Glutamatergic neuron (in vitro differentiated cells): ENCODE measurements around the gene ZBTB16. TPM values are rescaled to one million over a fixed set of nuclear protein-coding genes. Genes with fewer than 3 reads are reported as not detected.

Experiments
- DNase-seq: peaks from one replicate; pipeline ENCODE4 v3.0.0; 2022
- H3K27ac Mint-ChIP-seq: one replicate; pipeline ENCODE4 v1.8.0; 2020; ENCODE audit warnings: mild to moderate bottlenecking, mixed read lengths, inconsistent platforms; ENCODE audit not compliant: unreplicated experiment
- H3K27me3 Mint-ChIP-seq: one replicate; pipeline ENCODE4 v1.8.0; 2020; ENCODE audit warnings: mild to moderate bottlenecking, moderate library complexity, mixed read lengths, inconsistent platforms; ENCODE audit not compliant: unreplicated experiment
- H3K36me3 Mint-ChIP-seq: one replicate; pipeline ENCODE4 v1.8.0; 2020; ENCODE audit warnings: mild to moderate bottlenecking, mixed read lengths, inconsistent platforms; ENCODE audit not compliant: unreplicated experiment
- H3K4me1 Mint-ChIP-seq: one replicate; pipeline ENCODE4 v1.8.0; 2020; ENCODE audit warnings: mild to moderate bottlenecking, low read depth, mixed read lengths, inconsistent platforms; ENCODE audit not compliant: unreplicated experiment
- H3K4me3 Mint-ChIP-seq: one replicate; pipeline ENCODE4 v1.8.0; 2020; ENCODE audit warnings: mild to moderate bottlenecking, mixed read lengths, inconsistent platforms; ENCODE audit not compliant: unreplicated experiment
- H3K9me3 Mint-ChIP-seq: one replicate; pipeline ENCODE4 v1.8.0; 2020; ENCODE audit warnings: mild to moderate bottlenecking, moderate library complexity, mixed read lengths, inconsistent platforms; ENCODE audit not compliant: unreplicated experiment
- CTCF ChIP-seq: fragments of 200-600 bp; sonication (generic); IDR thresholded peaks from one replicate; pipeline ENCODE4 v1.5.0; 2021; ENCODE audit not compliant: partially characterized antibody, unreplicated experiment
- total RNA-seq: library from RNA; stranded (reverse); fragmentation: NEBNext Ultra II Directional; extraction: Animal tissue kit (Norgen Biotek cat#: 25700); gene quantifications from one replicate; pipeline ENCODE4 v1.2.1, GENCODE V29; 2021; ENCODE audit not compliant: unreplicated experiment

Gene ZBTB16
- total RNA-seq, 1 donor from 2014 or later, result 9.0 TPM

- H3K9me3 Mint-ChIP-seq, result no peaks in the 10 kb centered on the region
- no peak for DNase-seq
- peaks cover 2% of the 10 kb centered on the region for H3K27me3 Mint-ChIP-seq
- peaks cover 3% of the 10 kb centered on the region for H3K4me1 Mint-ChIP-seq
- no peak overlapping the region for H3K27ac Mint-ChIP-seq
- no peak overlapping the region for H3K4me3 Mint-ChIP-seq
- no peak for TF ChIP-seq CTCF
- H3K36me3 Mint-ChIP-seq, result peaks cover 19% of the 10 kb centered on the region
Measured at GRCh38 chr11:114121804-114122504, 62.4 kb downstream of the ZBTB16 start.

GRCh38 chr11:114122686-114123085, 63.2 kb downstream of the ZBTB16 start:
- H3K9me3 Mint-ChIP-seq, result peaks cover 3% of the 10 kb centered on the region
- H3K27me3 Mint-ChIP-seq, result peaks cover 7% of the 10 kb centered on the region
- peaks cover 10% of the 10 kb centered on the region for H3K4me1 Mint-ChIP-seq
- no peak overlapping the region for H3K27ac Mint-ChIP-seq
- TF ChIP-seq CTCF, result no peak
- no peak for DNase-seq
- H3K4me3 Mint-ChIP-seq, result no peak overlapping the region
- peaks cover 23% of the 10 kb centered on the region for H3K36me3 Mint-ChIP-seq

- DNase-seq, result no peak
- Mint-ChIP-seq H3K4me1 (peaks cover 11% of the 10 kb centered on the region), H3K27me3 (peaks cover 10% of the 10 kb centered on the region), H3K9me3 (peaks cover 3% of the 10 kb centered on the region), H3K36me3 (peaks cover 23% of the 10 kb centered on the region), H3K4me3 (no peak overlapping the region), H3K27ac (no peak overlapping the region)
- no peak for TF ChIP-seq CTCF
Measured at GRCh38 chr11:114123692-114124330, 64.3 kb downstream of the ZBTB16 start.

- DNase-seq, result no peak
- Mint-ChIP-seq H3K36me3 (peaks cover 23% of the 10 kb centered on the region), H3K4me3 (no peak overlapping the region), H3K4me1 (peaks cover 15% of the 10 kb centered on the region), H3K27ac (no peak overlapping the region), H3K9me3 (peaks cover 3% of the 10 kb centered on the region), H3K27me3 (peaks cover 10% of the 10 kb centered on the region)
- TF ChIP-seq CTCF, result no peak
Measured at GRCh38 chr11:114124601-114125144, 65.2 kb downstream of the ZBTB16 start.

- H3K4me3 Mint-ChIP-seq, result no peak overlapping the region
- H3K9me3 Mint-ChIP-seq, result peaks cover 3% of the 10 kb centered on the region
- DNase-seq, result no peak
- H3K36me3 Mint-ChIP-seq, result peaks cover 19% of the 10 kb centered on the region
- peaks cover 10% of the 10 kb centered on the region for H3K27me3 Mint-ChIP-seq
- no peak overlapping the region for H3K27ac Mint-ChIP-seq
- peaks cover 19% of the 10 kb centered on the region for H3K4me1 Mint-ChIP-seq
- no peak for TF ChIP-seq CTCF
Measured at GRCh38 chr11:114125531-114125930, 66.0 kb downstream of the ZBTB16 start.
